NCI-H446 (cell line): ENCODE data around the gene OSTM1.
"Not testable (repeated sequence)": the region's sequence is repeated elsewhere in the genome, so short reads cannot be mapped to it uniquely, and the experiment has no call there.

Experiments
- DNase-seq, 2 experiments: peaks; one replicate each; lab custom pipeline; 2025; lab: John Stamatoyannopoulos, UW

Gene OSTM1

DNA sequence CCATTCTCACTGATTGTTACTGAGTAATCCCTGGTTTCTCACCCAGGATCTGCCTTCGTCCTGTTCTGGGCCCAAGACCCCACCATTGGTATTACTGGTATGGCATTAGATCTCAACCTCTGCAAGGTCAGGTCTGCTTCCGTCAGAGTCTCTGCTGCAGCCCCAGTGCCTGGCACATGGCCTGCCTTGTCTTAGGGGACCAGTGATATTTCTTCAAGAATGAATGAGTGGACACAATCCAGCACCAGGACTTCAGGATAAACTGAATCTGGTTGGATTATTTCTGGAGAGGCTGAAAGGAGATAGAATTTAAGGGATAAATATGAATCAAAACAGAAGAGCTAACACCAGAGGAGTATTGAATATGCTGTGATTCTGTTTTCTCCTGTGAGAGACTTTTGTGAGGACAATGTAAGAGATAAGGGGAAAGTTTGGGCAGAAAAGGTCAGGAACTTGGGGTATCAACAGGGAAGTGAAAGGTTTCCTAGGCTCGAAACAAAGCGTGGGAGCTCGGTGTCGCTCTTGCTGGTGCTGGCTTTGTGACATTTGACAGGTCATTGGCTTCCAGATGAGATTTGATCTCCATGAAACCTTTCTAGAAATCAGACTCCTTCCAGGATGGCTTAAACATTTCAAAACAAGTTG, 53.9 kb downstream of the OSTM1 start:
- DNase-seq: no peak

DNA sequence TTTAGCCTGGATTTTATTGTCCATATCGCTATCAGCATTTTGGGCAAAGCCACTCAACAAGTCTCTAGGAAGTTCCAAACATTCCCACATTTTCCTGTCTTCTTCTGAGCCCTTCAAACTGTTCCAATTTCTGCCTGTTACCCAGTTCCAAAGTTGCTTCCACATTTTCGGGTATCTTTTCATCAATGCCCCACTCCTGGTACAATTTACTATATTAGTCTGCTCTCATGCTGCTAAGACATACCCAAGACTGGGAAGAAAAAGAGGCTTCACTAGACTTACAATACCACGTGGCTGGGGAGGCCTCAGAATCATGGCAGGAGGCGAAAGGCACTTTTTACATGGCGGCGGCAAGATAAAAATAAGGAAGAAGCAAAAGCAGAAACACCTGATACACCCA, 58.3 kb downstream of the OSTM1 start:
- not testable (repeated sequence) for DNase-seq

DNA sequence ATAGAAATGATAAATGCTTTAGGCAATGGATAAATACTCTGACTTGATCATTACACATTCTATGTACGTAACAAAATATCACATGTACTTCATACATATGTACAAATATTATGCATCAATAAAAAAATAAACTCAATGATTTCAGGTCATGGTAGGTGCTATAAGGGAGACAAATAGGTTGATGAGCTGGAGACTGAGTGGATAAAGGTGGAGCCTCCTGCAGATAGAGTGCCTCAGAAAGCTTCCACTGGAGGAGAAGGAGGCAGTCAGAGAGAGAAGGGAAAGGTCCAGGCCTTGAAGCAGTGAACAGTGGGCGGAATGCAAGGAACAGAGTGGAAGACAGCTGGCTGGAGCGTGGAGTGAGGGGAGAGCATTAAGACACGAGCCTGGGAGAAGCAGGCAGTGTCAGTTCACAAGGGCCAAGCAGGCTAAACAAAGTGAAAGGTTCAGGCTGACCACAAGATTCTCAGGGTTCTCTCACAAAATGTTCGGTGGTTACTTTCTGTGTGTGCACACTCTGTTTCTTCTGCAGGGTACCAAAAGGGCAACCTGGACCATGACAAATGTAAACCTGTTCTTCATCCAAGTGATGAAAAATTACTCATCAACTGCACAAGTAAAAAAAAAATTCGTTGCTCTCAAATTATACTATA, 60.6 kb downstream of the OSTM1 start:
- DNase-seq: no peak

DNA sequence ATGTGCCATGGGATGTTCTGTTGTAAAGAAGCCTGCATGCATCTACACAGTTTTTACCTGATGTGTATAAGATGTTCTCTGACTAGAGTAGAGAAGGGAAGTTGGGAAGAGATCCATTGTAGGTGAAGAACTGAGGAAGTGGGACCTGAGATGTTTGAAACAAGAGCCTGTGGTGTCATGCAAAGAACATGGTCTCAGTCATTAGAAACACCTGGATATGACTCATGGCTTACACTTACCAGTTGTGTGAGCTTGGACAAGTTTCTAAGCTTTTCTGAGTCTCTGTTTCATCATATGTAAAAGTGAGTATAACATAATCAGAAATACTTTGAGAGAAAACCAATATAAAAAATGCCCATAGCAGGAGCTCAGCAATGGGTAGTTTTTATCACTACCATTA, 64.6 kb downstream of the OSTM1 start:
- DNase-seq: no peak

DNA sequence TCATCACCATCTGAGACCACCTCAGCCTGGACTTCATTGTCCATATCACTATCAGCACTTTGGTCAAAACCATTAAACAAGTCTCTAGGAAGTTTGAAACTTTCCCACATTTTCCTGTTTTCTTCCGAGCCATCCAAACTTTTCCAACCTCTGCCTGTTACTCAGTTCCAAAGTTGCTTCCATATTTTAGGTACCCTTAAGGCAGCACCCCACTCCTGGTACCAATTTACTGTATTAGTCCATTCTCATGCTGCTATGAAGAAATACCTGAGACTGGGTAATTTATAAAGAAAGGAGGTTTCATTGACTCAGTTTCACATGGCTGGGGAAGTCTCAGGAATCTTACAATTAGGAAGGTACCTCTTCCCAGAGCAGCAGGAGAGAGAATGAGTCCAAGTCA, 65.3 kb downstream of the OSTM1 start:
- not testable (repeated sequence) for DNase-seq

DNA sequence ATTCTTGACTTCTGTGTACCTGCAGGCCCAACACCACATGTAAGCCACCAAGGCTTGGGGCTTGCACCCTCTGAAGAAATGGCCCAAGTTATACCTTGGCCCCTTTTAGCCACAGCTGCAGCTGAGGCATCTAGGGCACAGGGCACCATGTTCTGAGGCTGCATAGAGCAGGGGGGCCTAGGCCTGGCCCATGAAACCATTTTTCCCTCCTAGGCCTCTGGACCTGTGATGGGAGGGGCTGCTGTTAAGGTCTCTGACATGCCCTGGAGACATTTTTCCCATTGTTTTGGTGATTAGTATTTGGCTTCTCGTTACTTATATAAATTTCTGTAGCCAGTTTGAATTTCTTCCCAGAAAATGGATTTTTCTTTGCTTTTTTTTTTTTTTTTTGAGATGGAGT, 66.2 kb downstream of the OSTM1 start:
- DNase-seq: no peak

GRCh38 chr6:108005961-108006360, 68.6 kb downstream of the OSTM1 start:
- DNase-seq: no peak

DNA sequence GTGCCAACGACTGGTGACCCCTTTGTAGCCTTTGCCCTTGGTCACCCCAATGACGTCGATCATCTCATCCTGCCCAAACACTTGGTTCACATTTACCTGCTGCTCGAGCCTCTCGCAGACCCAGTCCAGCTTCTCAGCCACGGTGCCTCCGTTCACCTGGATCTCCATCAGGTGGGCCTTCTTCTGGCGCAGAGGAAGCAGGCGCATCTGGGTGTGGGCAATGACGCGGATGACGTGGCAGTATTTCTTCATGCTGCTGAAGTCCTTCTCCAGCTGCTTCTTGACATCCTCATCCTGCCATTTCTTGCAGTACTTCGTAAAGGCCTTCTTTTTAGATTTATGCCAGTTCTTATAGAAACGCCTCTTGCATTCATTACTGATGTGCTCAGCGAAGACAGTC, 69.7 kb downstream of the OSTM1 start:
- DNase-seq: no peak

- DNase-seq: no peak
These were observed 71.9 kb downstream of the OSTM1 start for GRCh38 chr6:108002365-108003221.

DNA sequence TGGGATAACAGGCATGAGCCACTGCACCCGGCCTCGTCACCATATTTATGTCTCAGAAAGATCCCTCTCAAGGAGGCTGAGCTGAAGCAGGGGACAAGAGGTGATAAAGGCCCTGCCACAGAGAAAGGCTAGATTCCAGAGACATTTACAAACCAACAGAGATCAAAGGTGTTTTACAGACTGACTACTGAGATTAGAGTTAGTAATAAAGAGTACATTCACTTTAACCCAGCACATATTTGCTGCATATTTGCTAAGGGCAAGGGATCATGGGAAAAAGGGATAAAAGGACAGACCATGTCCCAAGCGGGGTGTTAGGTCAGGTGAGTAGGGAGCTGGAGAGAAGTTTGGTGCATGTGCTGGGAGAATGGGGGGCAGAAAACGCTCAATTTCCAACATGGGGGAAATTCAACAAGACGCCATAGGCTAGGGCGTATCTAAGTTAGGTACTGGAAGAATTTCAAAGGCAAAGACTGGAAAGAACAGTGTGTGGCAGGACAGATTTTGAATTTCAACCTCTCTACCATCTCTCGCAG, 72.8 kb downstream of the OSTM1 start:
- DNase-seq: no peak

DNA sequence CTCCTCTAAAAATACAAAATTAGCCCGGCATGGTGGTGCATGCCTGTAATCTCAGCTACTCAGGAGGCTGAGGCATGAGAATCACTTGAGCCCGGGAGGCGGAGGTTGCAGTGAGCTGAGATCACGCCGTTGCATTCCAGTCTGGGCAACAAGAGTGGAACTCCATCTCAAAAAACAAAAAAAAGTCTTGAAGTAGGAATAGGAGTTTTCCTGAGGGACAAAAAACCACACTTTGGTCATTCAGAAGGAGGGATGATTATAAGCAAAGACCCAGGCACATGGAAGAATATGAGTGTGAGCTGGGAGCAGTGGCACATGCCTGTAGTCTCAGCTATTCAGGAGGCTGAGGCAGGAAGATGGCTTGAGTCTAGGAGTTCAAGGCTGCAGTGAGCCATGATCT, 74.3 kb downstream of the OSTM1 start:
- DNase-seq: not testable (repeated sequence)

- DNase-seq: no peak
These were observed 75.2 kb downstream of the OSTM1 start for GRCh38 chr6:107999341-107999740.

DNA sequence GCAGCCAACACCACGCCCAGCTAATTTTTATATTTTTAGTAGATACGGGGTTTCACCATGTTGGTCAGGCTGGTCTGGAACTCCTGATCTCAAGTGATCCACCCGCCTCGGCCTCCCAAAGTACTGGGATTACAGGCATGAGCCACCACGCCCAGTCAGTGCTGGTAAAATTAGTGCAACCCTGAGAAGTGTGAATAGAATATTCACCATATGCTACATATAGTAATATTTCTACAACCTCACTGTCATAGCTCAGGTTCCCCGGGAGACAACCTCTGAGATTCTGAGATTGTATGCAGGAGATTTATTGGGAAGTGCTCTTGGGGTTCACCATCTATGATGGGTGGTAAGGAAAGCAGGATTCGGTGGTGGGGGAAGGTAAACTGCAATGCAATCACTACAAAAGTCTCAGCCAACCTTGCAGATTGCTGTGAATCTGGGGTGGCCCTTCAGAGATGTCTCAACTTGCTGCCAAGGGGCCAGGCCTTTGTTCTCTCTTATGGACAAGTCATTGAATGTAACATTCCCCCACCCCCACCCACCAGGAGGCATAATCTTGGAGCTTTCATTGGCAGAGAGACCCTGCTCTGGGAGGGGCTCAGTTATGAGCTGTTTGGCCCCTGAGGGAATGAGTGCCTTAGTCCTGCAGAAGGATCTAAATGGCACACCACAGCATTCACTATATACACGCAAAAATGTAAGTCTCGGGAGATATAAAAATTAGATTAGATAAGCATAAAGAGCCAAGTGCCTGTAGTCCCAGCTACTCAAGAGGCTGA, 82.6 kb downstream of the OSTM1 start:
- no peak for DNase-seq
